NCI-H460 (cell line): ENCODE measurements around the gene CST11. TPM values are rescaled to one million over a fixed set of nuclear protein-coding genes. Genes with fewer than 3 reads are reported as not detected.

Experiments used
- DNase-seq: peaks from one replicate; pipeline ENCODE4 v3.0.0-alpha.2; 2016; ENCODE audit warnings: low read depth; ENCODE audit errors: extremely low read depth
- total RNA-seq: library from RNA; depleted of rRNA; stranded (reverse); fragments of >200 nt; shearing (Covaris generic); gene quantifications from 2 replicates; pipeline ENCODE4 v1.2.3, GENCODE V29; 2014

Gene CST11
- total RNA-seq, 1 experiment from 2014 or later = not detected

DNA sequence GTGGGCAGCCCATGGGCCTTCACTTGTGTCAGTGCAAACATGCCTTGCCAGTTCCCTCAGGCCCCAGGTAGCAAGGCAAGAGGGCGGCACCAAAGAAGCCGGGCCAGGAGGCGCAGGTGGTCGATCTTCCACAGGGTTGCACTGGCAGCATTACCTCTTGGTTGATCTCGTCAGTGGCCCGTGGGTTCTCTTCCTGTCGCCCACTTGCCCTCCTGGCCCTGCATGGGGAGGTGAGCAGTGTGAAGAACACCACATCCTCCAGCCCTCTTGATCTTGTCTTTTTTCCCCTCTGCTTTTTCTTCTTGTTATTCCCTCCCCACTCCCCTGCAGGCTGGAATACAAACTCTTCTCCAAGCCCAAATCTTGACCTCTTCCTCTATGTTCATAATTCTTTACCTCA lies 3.0 kb upstream of the CST11 start:
- no peak for DNase-seq

DNA sequence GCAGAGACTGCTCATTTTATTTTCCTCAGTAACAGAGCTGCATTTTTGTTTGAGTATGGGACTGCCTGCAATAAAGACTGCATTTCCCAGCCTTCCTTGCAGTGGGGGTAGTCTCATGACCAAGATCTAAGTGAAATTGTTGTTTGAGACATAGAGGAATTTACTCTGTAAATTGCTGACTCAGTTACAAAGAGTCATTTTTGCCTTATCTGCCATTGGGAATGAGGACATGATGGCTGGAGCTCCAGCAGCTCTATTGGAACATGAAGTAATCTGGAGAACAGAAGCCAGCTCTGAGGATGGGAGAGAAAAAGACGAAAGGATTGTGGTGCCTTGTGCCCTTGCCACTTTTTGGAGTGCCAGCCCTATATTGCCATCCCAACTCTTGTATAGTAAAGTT lies 2.1 kb upstream of the CST11 start:
- no peak for DNase-seq

- DNase-seq = no peak
Measured at GRCh38 chr20:23453549-23454543, 1.2 kb upstream of the CST11 start.

DNA sequence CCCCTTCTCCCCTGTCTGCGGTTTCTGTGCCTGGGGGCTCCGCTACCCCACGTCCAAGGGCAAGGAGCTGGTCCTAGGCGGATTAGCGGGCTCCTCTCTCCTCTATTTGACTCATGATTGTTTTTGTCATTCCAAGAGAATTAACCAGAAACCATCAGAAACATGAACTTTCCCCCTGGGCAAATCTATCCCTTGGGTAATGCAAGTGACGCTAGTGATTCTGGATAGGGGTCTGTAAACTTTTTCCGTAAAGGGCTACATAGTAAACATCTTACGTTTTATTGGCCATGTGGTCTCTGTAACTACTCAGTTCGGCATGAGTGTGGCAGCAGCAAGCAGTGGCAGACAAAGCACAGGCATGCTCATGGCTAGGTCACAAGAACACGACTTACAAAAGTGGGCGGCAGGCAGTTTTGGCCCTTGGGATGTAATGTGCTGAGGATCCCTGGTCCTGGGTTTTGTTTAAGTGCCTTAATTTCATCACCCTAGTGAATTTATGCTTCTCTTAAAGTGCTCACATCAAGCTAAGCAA lies 654 bp downstream of the CST11 start:
- DNase-seq = no peak

DNA sequence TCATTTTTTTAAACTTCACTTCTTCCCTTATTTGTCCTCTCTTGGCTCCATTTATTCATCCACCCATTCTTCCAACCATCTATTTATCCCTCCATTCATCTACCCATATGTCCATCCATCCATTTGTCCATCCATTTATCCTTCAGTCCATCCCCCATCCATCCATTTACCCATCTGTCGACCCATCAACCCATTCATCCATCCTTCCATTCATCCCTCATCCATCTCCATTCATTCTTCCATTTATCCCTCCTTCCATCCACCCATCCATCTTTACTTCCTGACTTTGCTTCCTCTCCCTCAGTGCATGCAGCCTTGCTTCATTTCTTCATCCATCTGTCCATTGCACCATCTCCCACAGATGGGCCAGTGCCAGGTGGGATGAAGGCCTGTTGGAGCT lies 1.8 kb downstream of the CST11 start:
- no peak for DNase-seq

DNA sequence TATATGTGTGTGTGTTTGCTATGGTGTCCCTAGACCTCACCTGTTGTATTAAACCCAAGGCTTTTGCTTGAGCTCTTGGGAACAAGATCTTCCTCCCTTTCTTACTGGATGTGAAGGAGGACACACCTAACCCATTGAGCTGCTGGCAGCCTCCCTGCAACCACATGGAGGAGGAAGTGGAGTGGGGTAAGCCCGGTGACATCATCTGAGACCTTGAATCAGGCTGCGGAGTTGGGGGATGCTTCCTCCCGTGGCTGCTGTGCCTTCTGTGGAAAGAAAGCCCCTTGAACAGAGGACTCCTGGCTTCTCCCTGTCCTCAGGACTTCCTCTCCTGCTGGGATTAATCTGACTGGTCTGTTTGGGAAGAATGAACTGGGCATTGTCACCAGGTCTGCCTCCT lies 3.3 kb downstream of the CST11 start:
- no peak for DNase-seq

DNA sequence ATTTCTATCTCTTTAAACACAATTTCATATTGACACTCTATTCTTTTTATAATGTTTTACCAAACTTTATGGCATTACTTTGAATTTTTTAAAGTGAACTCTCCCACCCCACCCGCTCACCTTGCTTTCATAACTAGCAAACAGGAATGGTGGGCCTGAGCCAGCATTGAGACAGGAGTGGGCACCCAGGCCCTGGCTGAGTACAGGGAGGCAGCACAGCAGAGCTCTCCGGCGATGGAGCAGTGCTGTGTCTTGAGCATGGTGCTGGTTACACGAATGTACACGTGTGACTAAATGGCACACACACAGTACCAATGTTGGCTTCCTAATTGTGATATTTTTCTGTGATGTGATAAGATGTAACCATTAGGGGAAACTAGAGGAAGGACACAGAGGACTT lies 4.5 kb downstream of the CST11 start:
- DNase-seq = no peak

GRCh38 chr20:23446505-23446904 lies 6.2 kb downstream of the CST11 start:
- DNase-seq = peak; percentile 52

DNA sequence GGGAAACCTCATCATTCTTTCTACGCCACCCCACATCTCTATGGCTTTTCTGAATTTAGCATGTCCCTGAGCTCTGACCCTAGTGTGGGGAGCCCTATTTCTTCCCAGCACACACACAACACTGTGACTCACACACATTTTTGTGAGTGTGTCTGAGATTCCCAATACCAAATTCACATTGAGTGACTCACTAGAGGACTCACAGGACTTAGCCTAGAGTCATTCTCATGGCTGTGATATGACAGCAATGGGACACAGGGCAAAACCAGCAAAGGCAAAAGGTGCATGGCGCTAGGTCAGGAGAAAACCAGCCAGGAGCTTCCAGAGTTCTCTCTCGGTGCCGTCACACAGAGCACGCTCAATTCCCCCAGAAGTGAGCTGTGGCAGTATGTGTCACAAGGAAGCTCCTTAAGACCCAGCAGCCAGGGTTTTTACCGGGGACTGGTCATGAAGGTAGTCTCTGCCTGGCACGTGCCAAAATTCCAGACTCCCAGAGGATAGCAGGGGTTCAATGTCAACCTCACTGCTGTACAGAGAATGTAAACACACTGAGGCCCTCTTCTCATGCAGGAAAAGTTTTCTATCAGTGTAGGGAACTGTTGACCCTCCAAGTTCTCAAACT lies 7.0 kb downstream of the CST11 start:
- no peak for DNase-seq

GRCh38 chr20:23444859-23445258 lies 7.8 kb downstream of the CST11 start:
- no peak for DNase-seq

- DNase-seq = no peak
Measured at GRCh38 chr20:23442436-23442835, 10.2 kb downstream of the CST11 start.

- peak; percentile 71 for DNase-seq
Measured at GRCh38 chr20:23441850-23442313, 10.8 kb downstream of the CST11 start.

GRCh38 chr20:23440004-23440403 lies 12.7 kb downstream of the CST11 start:
- DNase-seq = no peak

- no peak for DNase-seq
Measured at GRCh38 chr20:23438661-23439060, 14.0 kb downstream of the CST11 start.

GRCh38 chr20:23437126-23437899 lies 15.4 kb downstream of the CST11 start:
- DNase-seq = no peak

GRCh38 chr20:23436681-23437080 lies 16.0 kb downstream of the CST11 start:
- DNase-seq = no peak

- no peak for DNase-seq
Measured at GRCh38 chr20:23435626-23436539, 16.8 kb downstream of the CST11 start.

DNA sequence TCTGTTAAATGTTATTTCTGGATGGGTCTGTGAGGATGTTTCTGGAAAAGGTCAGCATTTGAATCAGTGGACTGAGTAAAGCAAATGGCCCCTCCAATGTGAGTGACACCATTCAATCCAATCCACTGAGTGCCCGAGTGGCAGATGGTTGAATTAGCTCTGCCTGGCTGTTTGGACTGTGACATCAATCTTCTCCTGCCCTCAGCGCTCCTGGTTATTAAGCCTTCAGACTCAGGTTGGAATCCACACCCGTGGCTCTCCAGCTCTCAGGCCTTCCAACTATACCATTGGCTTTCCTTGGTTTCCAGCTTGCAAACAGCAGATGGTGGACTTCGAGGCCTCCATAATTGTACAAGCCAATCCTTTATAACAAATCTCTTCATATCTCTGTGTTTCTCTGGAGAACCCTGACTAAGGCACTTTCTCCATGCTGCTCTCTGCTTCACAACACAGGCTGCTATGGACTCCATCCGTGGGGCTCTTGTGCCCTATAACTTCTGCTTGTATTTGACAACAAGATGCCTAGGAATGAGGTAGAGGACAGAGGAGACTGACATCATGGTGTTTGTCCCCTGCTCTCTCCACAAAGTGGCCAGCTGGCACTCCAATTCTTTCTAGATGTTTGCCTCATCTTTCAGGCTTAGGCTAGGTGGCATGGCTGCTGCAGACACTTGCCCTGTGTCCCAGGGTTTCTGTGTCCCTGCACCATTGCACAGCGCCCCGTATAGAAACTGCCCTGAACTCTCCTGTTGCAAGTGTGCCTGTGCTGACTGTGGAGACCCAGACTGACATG lies 18.0 kb downstream of the CST11 start:
- DNase-seq = no peak

GRCh38 chr20:23433628-23434027 lies 19.0 kb downstream of the CST11 start:
- DNase-seq = no peak
